Left ventricle myocardium inferior (tissue), 1 donor: ENCODE results near the gene COBLL1. TPM values are rescaled to one million over a fixed set of nuclear protein-coding genes. Genes with fewer than 3 reads are reported as not detected.

Experiments used
- DNase-seq: peaks from one replicate; pipeline ENCODE4 v3.0.0-alpha.2; 2020
- H3K27ac ChIP-seq: fragments of 200-600 bp; replicated peaks from 2 replicates; pipeline ENCODE4 v1.8.0; 2021
- H3K27me3 ChIP-seq: fragments of 200-600 bp; 2 replicates; pipeline ENCODE4 v1.8.0; 2021; ENCODE audit warnings: low read depth
- H3K36me3 ChIP-seq: fragments of 200-600 bp; 2 replicates; pipeline ENCODE4 v1.8.0; 2021
- H3K4me1 ChIP-seq: fragments of 200-600 bp; 2 replicates; pipeline ENCODE4 v1.8.0; 2021
- H3K4me3 ChIP-seq: fragments of 200-600 bp; 2 replicates; pipeline ENCODE4 v1.8.0; 2021; ENCODE audit warnings: mild to moderate bottlenecking, moderate library complexity
- H3K9me3 ChIP-seq: fragments of 200-600 bp; replicated peaks from 2 replicates; pipeline ENCODE4 v1.8.0; 2021
- CTCF ChIP-seq: fragments of 200-600 bp; IDR thresholded peaks from 2 replicates; pipeline ENCODE4 v1.8.0; 2021; ENCODE audit warnings: antibody characterized with exemption, mild to moderate bottlenecking, borderline replicate concordance
- intact Hi-C: fragments of 100-400 bp; cut with micrococcal nuclease; formaldehyde crosslinking; loops from one replicate; pipeline ENCODE4 v1.11.0; 2022
- total RNA-seq: library from RNA; stranded (reverse); fragmentation: NEBNext Ultra II Directional; extraction: Animal tissue kit (Norgen Biotek cat#: 25700); gene quantifications from one replicate; pipeline ENCODE4 v1.2.1, GENCODE V29; 2021
- donor health status: DM: no; HTN: yes; CAD: no; lungs with severe emphysema.

COBLL1 gene
- total RNA-seq, 1 donor from 2014 or later, result 15.3 TPM

DNA sequence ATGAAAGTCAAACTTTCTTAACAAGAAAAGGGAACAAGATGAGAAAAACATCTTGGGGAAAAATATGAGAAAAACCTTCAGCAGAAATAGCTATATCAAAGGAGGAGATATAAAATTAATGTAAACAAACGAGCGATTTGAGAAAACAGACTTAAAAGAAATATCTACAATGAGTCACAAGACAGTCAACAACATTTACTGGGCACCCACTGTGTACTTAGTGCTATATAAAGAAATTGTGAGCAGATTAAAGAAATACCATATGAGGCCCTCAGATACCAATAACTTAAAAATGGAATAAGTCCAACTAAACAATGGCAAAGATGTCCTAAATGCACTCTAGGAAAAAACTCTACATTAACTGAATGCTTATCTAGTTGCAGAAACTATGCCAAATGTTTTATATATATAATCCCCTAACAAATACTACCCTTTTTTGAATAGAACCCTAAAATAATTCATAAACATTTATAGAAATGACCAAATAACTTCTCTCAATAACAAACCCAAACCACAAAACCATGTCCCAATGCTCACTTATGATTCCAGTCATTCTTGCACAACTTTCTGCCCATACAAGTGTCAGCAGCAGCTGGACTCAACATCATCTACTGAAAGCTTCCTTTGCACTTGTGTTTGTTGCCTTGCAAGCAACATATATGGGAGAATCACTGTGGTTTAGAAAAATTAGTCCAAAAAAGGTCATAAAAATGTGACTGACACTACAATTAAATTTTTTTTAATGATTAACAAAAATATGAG, 83.5 kb downstream of the COBLL1 start:
- Histone ChIP-seq H3K27me3 (no peaks in the 10 kb centered on the region), H3K4me3 (no peak overlapping the region), H3K36me3 (no peaks in the 10 kb centered on the region), H3K4me1 (peaks cover 41% of the 10 kb centered on the region), H3K9me3 (no peaks in the 10 kb centered on the region), H3K27ac (no peak overlapping the region)
- no peak for DNase-seq
- no peak for TF ChIP-seq CTCF
- intact Hi-C loops, result no loop called here

DNA sequence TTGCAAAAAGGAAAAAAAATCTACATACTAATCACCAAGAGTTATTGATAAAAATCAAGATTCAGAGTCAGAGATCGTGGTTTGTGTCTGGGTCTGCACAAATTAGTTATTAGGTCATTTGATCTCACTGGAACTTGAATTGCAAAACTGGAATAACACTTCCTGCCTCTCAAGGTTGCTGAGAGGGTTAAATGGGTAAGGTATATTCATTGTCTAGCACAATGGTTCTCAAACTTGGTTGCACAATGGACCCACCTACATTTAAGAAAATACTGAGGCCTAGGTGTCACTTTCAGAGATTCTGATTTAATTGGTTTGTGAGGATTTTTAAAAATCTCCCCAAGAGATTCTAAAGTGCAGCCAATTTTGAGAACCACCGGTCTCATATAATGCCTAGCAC, 84.8 kb downstream of the COBLL1 start:
- no peaks in the 10 kb centered on the region for H3K36me3 ChIP-seq
- H3K4me1 ChIP-seq, result peaks cover 50% of the 10 kb centered on the region
- H3K27me3 ChIP-seq, result no peaks in the 10 kb centered on the region
- intact Hi-C loops, result no loop called here
- no peaks in the 10 kb centered on the region for H3K9me3 ChIP-seq
- no peak overlapping the region for H3K4me3 ChIP-seq
- no peak for TF ChIP-seq CTCF
- DNase-seq, result no peak
- H3K27ac ChIP-seq, result no peak overlapping the region

DNA sequence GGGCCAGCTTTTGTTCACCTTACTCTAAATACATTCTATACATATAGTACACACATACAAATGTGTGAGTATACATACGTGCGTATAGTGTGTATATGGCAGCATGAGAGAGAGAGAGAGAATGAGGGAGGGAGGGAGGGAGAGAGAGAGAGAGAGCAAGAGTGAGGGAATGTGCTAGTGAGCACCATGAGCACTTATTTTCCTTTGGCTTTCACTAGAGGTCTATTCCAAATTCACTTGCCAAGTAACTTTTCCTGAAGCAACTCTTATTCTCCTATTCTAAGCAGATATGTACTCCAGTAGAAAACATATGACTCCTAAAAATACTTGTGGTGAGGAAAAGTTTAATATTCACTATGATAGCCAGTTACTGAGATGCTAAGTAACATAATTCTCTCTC, 85.7 kb downstream of the COBLL1 start:
- intact Hi-C loops, result no loop called here
- Histone ChIP-seq H3K27me3 (no peaks in the 10 kb centered on the region), H3K27ac (no peak overlapping the region), H3K9me3 (no peaks in the 10 kb centered on the region), H3K4me3 (no peak overlapping the region), H3K36me3 (no peaks in the 10 kb centered on the region), H3K4me1 (peaks cover 57% of the 10 kb centered on the region)
- TF ChIP-seq CTCF, result no peak
- DNase-seq, result no peak

- Histone ChIP-seq H3K27me3 (no peaks in the 10 kb centered on the region), H3K27ac (no peak overlapping the region), H3K4me1 (peaks cover 70% of the 10 kb centered on the region), H3K4me3 (no peak overlapping the region), H3K36me3 (no peaks in the 10 kb centered on the region), H3K9me3 (no peaks in the 10 kb centered on the region)
- TF ChIP-seq CTCF, result no peak
- intact Hi-C loops, result no loop called here
- no peak for DNase-seq
Observed at GRCh38 chr2:164754157-164755093, 87.2 kb downstream of the COBLL1 start.

DNA sequence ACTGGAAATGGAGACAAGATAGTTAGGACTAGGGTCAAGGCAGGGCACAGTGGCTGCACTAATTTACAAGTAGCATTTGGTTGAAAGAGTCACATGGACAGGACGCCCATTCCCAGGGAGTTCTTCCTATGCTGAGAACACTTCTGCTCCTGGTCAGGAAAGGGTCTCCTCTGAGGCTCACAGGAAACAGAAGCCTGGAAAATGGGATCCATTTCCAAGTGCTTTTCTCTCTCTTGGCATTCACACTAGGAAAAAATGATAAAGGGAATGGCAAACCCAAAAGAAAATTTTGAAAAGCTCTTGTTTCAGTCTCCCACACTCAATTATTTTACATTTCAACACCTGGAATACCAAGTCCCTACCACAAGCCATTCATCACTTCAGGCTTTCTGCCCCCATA, 88.7 kb downstream of the COBLL1 start:
- Histone ChIP-seq H3K27ac (no peak overlapping the region), H3K4me3 (no peak overlapping the region), H3K27me3 (no peaks in the 10 kb centered on the region), H3K36me3 (no peaks in the 10 kb centered on the region), H3K9me3 (no peaks in the 10 kb centered on the region), H3K4me1 (peaks cover 77% of the 10 kb centered on the region)
- intact Hi-C loops, result no loop called here
- TF ChIP-seq CTCF, result no peak
- DNase-seq, result no peak
